SH-SY5Y (cell line): ENCODE results near the gene SARDH.

Experiments used
- GATA2 ChIP-seq: IDR thresholded peaks from 2 replicates; pipeline ENCODE4 v1.6.1; 2011; ENCODE audit warnings: mild to moderate bottlenecking, low read depth, low read length
- GATA3 ChIP-seq: IDR thresholded peaks from 2 replicates; pipeline ENCODE4 v1.6.1; 2011; ENCODE audit warnings: low read depth, mild to moderate bottlenecking, low read length, moderate library complexity

Gene SARDH

DNA sequence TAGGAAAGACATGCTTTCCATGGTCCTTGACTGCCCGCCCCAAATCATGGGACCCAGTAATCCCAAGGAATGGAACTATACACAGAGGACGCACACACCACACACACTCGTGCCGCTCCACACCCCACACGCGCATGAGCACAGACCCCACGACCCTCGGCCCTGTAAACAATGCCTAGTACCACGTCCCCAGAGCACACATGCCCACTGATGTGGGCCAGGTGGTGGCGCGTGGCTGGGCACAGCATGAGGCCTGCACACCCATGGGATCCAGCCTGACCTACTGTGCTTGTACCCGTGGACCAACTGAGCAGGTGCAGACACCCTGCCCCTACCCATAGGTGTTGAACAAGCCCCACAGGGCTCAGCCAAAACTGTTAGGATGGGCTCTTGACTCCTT lies 101.2 kb downstream of the SARDH start:
- TF ChIP-seq GATA3: no peak
- TF ChIP-seq GATA2: no peak

GRCh38 chr9:133635533-133636531 lies 102.3 kb downstream of the SARDH start, which contains the start of gene DBH:
TSS of gene DBH (plus strand) at chr9:133636363. CDS start at chr9:133636372, 9 bp downstream.
- TF ChIP-seq GATA2 (peak; percentile 45; the same call in 1 of the 2 replicates), GATA3 (no peak)

DNA sequence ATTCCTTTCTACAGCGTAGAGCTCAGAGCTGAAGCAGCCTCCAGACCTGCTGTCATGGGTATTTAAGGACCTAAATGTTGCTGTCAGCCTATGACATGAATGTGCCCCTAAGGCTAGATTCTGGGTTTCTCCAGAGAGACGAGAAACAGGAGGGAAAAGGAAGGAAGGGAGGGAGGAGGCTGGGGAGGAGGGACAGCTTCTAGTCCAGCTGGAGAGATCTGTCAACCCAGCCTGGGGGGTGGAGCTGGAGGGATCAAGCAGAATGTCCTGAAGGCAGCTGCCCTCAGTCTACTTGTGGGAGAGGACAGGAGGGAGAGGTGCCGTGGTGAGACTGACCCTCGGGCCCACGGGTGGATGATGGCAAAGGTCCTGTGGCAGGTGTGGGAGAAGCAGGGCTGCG lies 103.1 kb downstream of the SARDH start:
- TF ChIP-seq GATA3 (no peak), GATA2 (no peak)

GRCh38 chr9:133634081-133634691 lies 104.0 kb downstream of the SARDH start:
- TF ChIP-seq GATA3: no peak
- no peak for TF ChIP-seq GATA2

DNA sequence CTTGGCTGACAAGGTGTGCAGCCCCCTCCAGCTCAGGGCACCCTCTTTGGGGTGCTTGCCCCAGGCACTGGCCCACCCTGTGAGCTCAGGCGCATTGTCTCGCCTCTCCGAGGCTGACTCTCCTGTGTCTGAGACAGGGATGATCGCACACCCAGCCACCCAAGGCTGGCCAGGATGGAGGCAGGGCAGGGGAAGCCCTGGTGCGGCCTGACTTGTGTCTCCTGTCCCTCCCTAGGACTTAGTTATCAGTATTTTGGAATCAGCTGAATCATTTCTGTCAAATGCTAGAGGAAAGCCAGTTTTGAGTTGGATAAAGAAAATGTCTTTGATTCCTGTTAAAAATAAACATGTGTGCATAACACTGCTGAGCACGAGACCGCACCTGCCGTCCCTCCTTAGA lies 104.5 kb downstream of the SARDH start:
- TF ChIP-seq GATA3: no peak
- no peak for TF ChIP-seq GATA2

DNA sequence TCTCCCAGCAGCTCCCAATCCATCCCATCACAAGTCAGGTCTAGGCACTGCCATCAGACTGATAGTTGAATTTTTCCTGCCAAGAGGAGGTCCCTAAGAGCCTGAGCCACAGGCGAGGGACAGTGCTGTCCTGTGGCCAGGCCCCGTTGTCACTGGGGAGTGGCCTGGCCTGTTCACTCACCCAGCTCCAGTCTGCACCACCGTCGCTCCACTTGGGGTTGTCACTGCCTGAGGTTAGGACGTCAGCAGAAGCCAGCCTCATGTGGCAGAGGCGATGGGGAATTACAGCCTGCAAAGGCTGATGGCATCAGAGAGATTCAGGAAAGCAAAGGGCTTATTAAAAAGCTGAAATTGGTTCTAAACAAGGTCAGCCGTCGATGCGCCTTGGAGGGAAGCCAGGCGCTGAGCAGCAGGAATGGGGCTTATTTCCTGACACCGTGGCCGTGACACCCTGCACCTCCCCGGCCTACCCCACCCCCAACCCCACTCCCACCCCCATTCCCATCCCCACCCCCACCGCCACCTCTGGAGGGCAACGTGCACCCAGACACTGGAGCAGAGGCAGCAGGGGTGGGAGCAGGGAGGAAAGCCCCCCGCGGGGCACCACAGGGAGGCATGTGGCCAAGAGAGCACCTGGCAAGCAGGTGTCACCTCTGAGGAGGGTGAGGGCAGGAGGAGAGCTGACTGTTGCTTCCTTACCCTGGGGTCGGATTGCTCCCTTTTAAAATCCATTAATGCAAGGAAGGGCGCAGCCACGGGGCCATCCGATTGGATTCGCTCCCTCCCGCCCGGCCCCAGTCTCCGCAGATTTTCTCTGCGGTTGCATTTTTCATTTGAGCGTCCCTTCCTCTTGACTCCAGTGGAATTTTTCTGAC lies 105.1 kb downstream of the SARDH start:
- TF ChIP-seq GATA2 (peak; percentile 56), GATA3 (no peak)

GRCh38 chr9:133631111-133631510 lies 107.0 kb downstream of the SARDH start:
- TF ChIP-seq GATA2: no peak
- TF ChIP-seq GATA3: no peak

DNA sequence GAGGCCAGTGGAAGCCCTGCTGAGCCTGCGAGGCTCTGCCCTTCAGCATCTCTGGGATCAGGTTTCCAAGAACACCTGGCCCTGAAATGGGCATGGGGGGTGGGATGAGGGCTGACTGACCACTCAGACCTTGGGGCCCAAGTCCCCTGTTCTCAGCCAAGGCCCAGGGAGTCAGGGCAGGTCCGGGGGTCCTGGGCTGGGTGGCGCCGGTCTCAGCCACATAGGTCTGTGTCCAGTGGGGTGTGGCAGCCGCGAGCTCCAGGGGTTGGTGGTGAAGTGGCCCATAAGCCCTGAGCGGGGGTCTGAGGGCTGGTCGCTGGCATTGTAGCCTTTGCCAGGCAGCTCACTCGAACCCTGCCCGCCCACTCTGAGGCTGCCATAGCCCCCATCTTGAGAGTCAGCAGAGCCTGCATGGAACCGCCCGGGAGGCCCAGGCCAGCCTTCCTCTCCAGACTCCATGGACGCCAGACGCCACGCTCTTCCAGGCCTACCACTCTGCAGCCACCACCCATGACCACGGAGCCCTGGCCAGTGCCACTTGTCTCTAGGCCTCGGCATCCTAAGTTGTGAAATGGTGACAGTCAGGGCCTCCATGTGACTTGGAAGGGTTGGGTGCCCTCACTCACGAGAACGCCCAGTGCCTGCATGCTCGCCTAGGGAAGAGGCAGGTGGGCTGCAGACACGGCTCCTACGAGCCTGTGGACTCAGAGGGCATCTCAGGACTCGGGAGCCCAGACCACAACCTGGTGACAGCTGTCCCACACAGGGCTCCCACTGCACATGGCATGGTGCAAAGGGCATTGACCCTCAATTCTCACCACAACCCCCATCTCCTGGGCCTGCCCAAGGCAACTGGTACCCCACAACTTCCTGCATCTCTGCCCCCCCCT lies 108.7 kb downstream of the SARDH start:
- TF ChIP-seq GATA2 (no peak), GATA3 (no peak)

DNA sequence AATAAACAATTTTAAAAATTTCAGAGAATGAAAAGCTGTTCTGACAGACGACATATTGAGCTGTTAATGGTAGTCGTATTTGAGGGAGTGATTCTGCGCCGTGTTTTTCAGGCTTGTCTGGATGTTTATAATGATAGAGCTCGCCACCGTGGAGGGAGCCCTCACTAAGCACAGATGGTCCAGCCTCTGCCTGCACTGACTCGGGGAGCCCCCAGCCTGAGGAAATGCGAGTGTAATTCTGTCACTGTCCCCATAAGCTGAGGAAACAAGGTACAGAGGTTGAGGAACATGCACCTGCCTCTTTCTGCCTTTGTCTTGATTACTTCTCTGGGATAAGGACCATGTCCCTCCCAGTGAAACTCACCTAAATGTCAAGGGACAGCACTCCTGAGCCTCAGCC lies 109.4 kb downstream of the SARDH start:
- TF ChIP-seq GATA2 (no peak), GATA3 (no peak)

GRCh38 chr9:133627341-133627740 lies 110.8 kb downstream of the SARDH start:
- no peak for TF ChIP-seq GATA3
- peak; percentile 49; the same call in 1 of the 2 replicates for TF ChIP-seq GATA2

GRCh38 chr9:133622555-133622954 lies 115.6 kb downstream of the SARDH start:
- no peak for TF ChIP-seq GATA3
- peak; percentile 11; the same call in 1 of the 2 replicates for TF ChIP-seq GATA2

- TF ChIP-seq GATA2: no peak
- no peak for TF ChIP-seq GATA3
Observed at GRCh38 chr9:133621725-133622267, 116.4 kb downstream of the SARDH start.
